HPDE6-E6E7 (cell line): Measurements from ENCODE around the gene CHID1.

Experiments
- DNase-seq: peaks from one replicate; pipeline ENCODE4 v3.0.0; 2011; ENCODE audit warnings: missing footprints; ENCODE audit errors: extremely low spot score

Gene CHID1

GRCh38 chr11:910044-910588, 494 bp downstream of the CHID1 start:
- DNase-seq = no peak

GRCh38 chr11:909406-909805, 1.2 kb downstream of the CHID1 start:
- no peak for DNase-seq

GRCh38 chr11:908273-908672, 2.3 kb downstream of the CHID1 start:
- DNase-seq = no peak

GRCh38 chr11:907668-908067, 2.9 kb downstream of the CHID1 start:
- no peak for DNase-seq

- DNase-seq = no peak
These were observed 4.7 kb downstream of the CHID1 start for GRCh38 chr11:905952-906351.

GRCh38 chr11:904380-904779, 6.2 kb downstream of the CHID1 start:
- DNase-seq = no peak

GRCh38 chr11:901452-902061, 9.1 kb downstream of the CHID1 start:
- DNase-seq = no peak

- DNase-seq = no peak
These were observed 10.1 kb downstream of the CHID1 start for GRCh38 chr11:900545-900944.

- no peak for DNase-seq
These were observed 10.9 kb downstream of the CHID1 start for GRCh38 chr11:899724-900123.

- no peak for DNase-seq
These were observed 11.9 kb downstream of the CHID1 start for GRCh38 chr11:898540-899190.

GRCh38 chr11:898143-898511, 12.5 kb downstream of the CHID1 start:
- no peak for DNase-seq

GRCh38 chr11:897253-898142, 13.1 kb downstream of the CHID1 start:
- DNase-seq = no peak

- no peak for DNase-seq
These were observed 15.1 kb downstream of the CHID1 start for GRCh38 chr11:895331-896110.

GRCh38 chr11:894575-895201, 15.9 kb downstream of the CHID1 start:
- no peak for DNase-seq

- no peak for DNase-seq
These were observed 17.5 kb downstream of the CHID1 start for GRCh38 chr11:893008-893654.

GRCh38 chr11:890794-891540, 19.6 kb downstream of the CHID1 start:
- no peak for DNase-seq

GRCh38 chr11:889687-890475, 20.7 kb downstream of the CHID1 start:
- DNase-seq = no peak

- DNase-seq = no peak
These were observed 21.4 kb downstream of the CHID1 start for GRCh38 chr11:889257-889656.
